GM03348 (cell line): Measurements from ENCODE around the gene UBE2L5.
"Not testable (repeated sequence)": the region's sequence is repeated elsewhere in the genome, so short reads cannot be mapped to it uniquely, and the experiment has no call there.

Experiments
- DNase-seq: peaks from one replicate; pipeline ENCODE4 v3.0.0; 2012; ENCODE audit warnings: low spot score

The UBE2L5 gene

GRCh38 chr13:30440910-30441703 is 18.8 kb downstream of the UBE2L5 start:
- no peak for DNase-seq

- DNase-seq, result no peak
Measured at GRCh38 chr13:30442926-30443325, 20.6 kb downstream of the UBE2L5 start.

- not testable (repeated sequence) for DNase-seq
Measured at GRCh38 chr13:30443491-30443890, 21.2 kb downstream of the UBE2L5 start.

GRCh38 chr13:30443957-30444404 is 21.7 kb downstream of the UBE2L5 start:
- DNase-seq, result no peak

GRCh38 chr13:30446126-30446500 is 23.8 kb downstream of the UBE2L5 start:
- DNase-seq, result no peak

- no peak for DNase-seq
Measured at GRCh38 chr13:30448441-30448840, 26.1 kb downstream of the UBE2L5 start.

- no peak for DNase-seq
Measured at GRCh38 chr13:30450066-30450465, 27.8 kb downstream of the UBE2L5 start.

- not testable (repeated sequence) for DNase-seq
Measured at GRCh38 chr13:30451476-30451875, 29.2 kb downstream of the UBE2L5 start.

- no peak for DNase-seq
Measured at GRCh38 chr13:30453727-30454126, 31.4 kb downstream of the UBE2L5 start.

GRCh38 chr13:30454991-30455390 is 32.7 kb downstream of the UBE2L5 start:
- no peak for DNase-seq

- DNase-seq, result no peak
Measured at GRCh38 chr13:30456290-30456689, 34.0 kb downstream of the UBE2L5 start.

- no peak for DNase-seq
Measured at GRCh38 chr13:30457306-30457891, 35.1 kb downstream of the UBE2L5 start.

- DNase-seq, result peak; percentile 30
Measured at GRCh38 chr13:30461279-30462066, 39.2 kb downstream of the UBE2L5 start.

- peak; percentile 59 for DNase-seq
Measured at GRCh38 chr13:30463787-30464495, 41.6 kb downstream of the UBE2L5 start.

- peak; percentile 88 for DNase-seq
Measured at GRCh38 chr13:30464496-30465342, 42.4 kb downstream of the UBE2L5 start.

GRCh38 chr13:30465343-30465592 is 43.0 kb downstream of the UBE2L5 start:
- DNase-seq, result no peak

- DNase-seq, result peak; percentile 99
Measured at GRCh38 chr13:30465593-30466357, 43.5 kb downstream of the UBE2L5 start, which contains the start of gene HMGB1. HMGB1 (minus strand) TSS chr13:30465936; CDS start chr13:30463680, 2,256 bp downstream.

- no peak for DNase-seq
Measured at GRCh38 chr13:30466358-30466714, 44.0 kb downstream of the UBE2L5 start.

GRCh38 chr13:30466841-30467252 is 44.6 kb downstream of the UBE2L5 start:
- DNase-seq, result no peak

- no peak for DNase-seq
Measured at GRCh38 chr13:30473675-30474074, 51.4 kb downstream of the UBE2L5 start.
